Fibroblast of lung (primary cell): Measurements from ENCODE around the gene OTOGL. TPM values are rescaled to one million over a fixed set of nuclear protein-coding genes. Genes with fewer than 3 reads are reported as not detected.

Source experiments
- DNase-seq, 2 donors: peaks; one replicate each; pipeline versions ENCODE4 v3.0.0 to v3.0.0-alpha.2; 2010; ENCODE audit warnings: low read depth in 2 of 2
- H2AFZ ChIP-seq: 2 replicates; pipeline ENCODE4 v1.5.1; 2012; ENCODE audit warnings: low read length, control low read depth, inconsistent platforms
- H3K27ac ChIP-seq: 2 replicates; pipeline ENCODE4 v1.5.1; 2011; ENCODE audit warnings: low read length, control low read depth; ENCODE audit not compliant: insufficient read depth
- H3K27me3 ChIP-seq: 2 replicates; pipeline ENCODE4 v1.5.1; 2011; ENCODE audit warnings: mild to moderate bottlenecking, low read length; ENCODE audit not compliant: control insufficient read depth, insufficient read depth
- H3K36me3 ChIP-seq: 2 replicates; pipeline ENCODE4 v1.5.1; 2011; ENCODE audit warnings: low read length; ENCODE audit not compliant: control insufficient read depth, insufficient read depth
- H3K4me1 ChIP-seq: 2 replicates; pipeline ENCODE4 v1.5.1; 2011; ENCODE audit warnings: low read length; ENCODE audit not compliant: control insufficient read depth, insufficient read depth; ENCODE audit errors: extremely low read depth
- H3K4me2 ChIP-seq: 2 replicates; pipeline ENCODE4 v1.5.1; 2011; ENCODE audit warnings: low read length, control low read depth; ENCODE audit not compliant: insufficient read depth; ENCODE audit errors: extremely low read depth
- H3K4me3 ChIP-seq, 4 experiments: fragments of 200-600 bp in 1 of 4; sonication (generic) in 1 of 4; replicated peaks in 1 of 4; 2 replicates each; pipeline ENCODE4 v1.5.1; 2011 to 2016; ENCODE audit warnings: low read length in 4 of 4, low read depth in 3 of 4, mild to moderate bottlenecking in 3 of 4, control low read depth in 2 of 4, inconsistent platforms in 1 of 4, mixed read lengths in 1 of 4; ENCODE audit not compliant: insufficient read depth in 1 of 4; ENCODE audit errors: control extremely low read depth in 1 of 4
- H3K79me2 ChIP-seq: 2 replicates; pipeline ENCODE4 v1.5.1; 2012; ENCODE audit warnings: mild to moderate bottlenecking, low read length, inconsistent platforms; ENCODE audit not compliant: control insufficient read depth, insufficient read depth
- H3K9ac ChIP-seq: 2 replicates; pipeline ENCODE4 v1.5.1; 2011; ENCODE audit warnings: mild to moderate bottlenecking, low read length, control low read depth; ENCODE audit not compliant: insufficient read depth
- H3K9me3 ChIP-seq: 2 replicates; pipeline ENCODE4 v1.5.1; 2012; ENCODE audit warnings: low read depth, low read length; ENCODE audit not compliant: control insufficient read depth, insufficient read depth
- H4K20me1 ChIP-seq: 2 replicates; pipeline ENCODE4 v1.5.1; 2011; ENCODE audit warnings: low read length; ENCODE audit not compliant: control insufficient read depth, insufficient read depth; ENCODE audit errors: extremely low read depth
- CTCF ChIP-seq, 2 donors: IDR thresholded peaks in 1 of 2; conservative IDR thresholded peaks in 1 of 2; 1 replicate in 1 of 2; 2 replicates in 1 of 2; pipeline ENCODE4 v1.5.1; 2011 to 2012; ENCODE audit warnings: low read length in 2 of 2, control low read depth in 1 of 2, inconsistent platforms in 1 of 2, low read depth in 1 of 2, mild to moderate bottlenecking in 1 of 2
- EZH2 ChIP-seq: IDR thresholded peaks from 2 replicates; pipeline ENCODE4 v1.5.1; 2012; ENCODE audit warnings: low read length, control low read depth, mild to moderate bottlenecking; ENCODE audit errors: missing control alignments
- polyA plus RNA-seq, 2 donors: library from polyadenylated mRNA; depleted of rRNA in 1 of 2; stranded (reverse) in 1 of 2; unstranded in 1 of 2; fragments of >200 nt; gene quantifications; 2 replicates each; pipeline ENCODE4 v1.2.1, GENCODE V29; 2011 to 2012; ENCODE audit warnings: missing spikeins in 1 of 2
- total RNA-seq: library from RNA; depleted of rRNA; stranded (reverse); fragments of >200 nt; gene quantifications from 2 replicates; pipeline ENCODE4 v1.2.1, GENCODE V29; 2014

OTOGL gene
- total and polyA plus RNA-seq, 2 donors (not counting 1 experiment from before 2014, with no cell fraction given) = 0.15 to 0.17 TPM

- no peak overlapping the region for H3K4me3 ChIP-seq
- no peak for TF ChIP-seq EZH2
- no peak for TF ChIP-seq CTCF (conservative IDR thresholded peaks at IDR 0.05 in 1 of 2, IDR thresholded peaks at IDR 0.05 in 1 of 2; ENCODE audit: low read depth in 1 of 2, low read length in 2 of 2)
- no peaks in the 10 kb centered on the region for H3K27me3 ChIP-seq
- no peak overlapping the region for H3K27ac ChIP-seq
- no peak overlapping the region for H2AFZ ChIP-seq
- peak in 1 of 2 donors; percentile 44 for DNase-seq
- no peaks in the 10 kb centered on the region for H3K79me2 ChIP-seq
- no peaks in the 10 kb centered on the region for H3K36me3 ChIP-seq
- no peak overlapping the region for H3K9ac ChIP-seq
- H3K4me1 ChIP-seq = no peaks in the 10 kb centered on the region
- no peak overlapping the region for H3K4me2 ChIP-seq
- H3K9me3 ChIP-seq = no peaks in the 10 kb centered on the region
- H4K20me1 ChIP-seq = no peaks in the 10 kb centered on the region
Measured at GRCh38 chr12:80234667-80235066, 135.3 kb downstream of the OTOGL start.

GRCh38 chr12:80235944-80236343, 136.6 kb downstream of the OTOGL start:
- Histone ChIP-seq H3K79me2 (no peaks in the 10 kb centered on the region), H3K9me3 (no peaks in the 10 kb centered on the region), H3K27me3 (no peaks in the 10 kb centered on the region), H3K4me3 (no peak overlapping the region), H3K9ac (no peak overlapping the region), H3K4me2 (no peak overlapping the region), H2AFZ (no peak overlapping the region), H4K20me1 (no peaks in the 10 kb centered on the region), H3K36me3 (no peaks in the 10 kb centered on the region), H3K27ac (no peak overlapping the region), H3K4me1 (no peaks in the 10 kb centered on the region)
- TF ChIP-seq EZH2 (no peak), CTCF (conservative IDR thresholded peaks at IDR 0.05 in 1 of 2, IDR thresholded peaks at IDR 0.05 in 1 of 2; ENCODE audit: low read depth in 1 of 2, low read length in 2 of 2) (no peak)
- no peak for DNase-seq

GRCh38 chr12:80239867-80240266, 140.5 kb downstream of the OTOGL start:
- no peaks in the 10 kb centered on the region for H3K79me2 ChIP-seq
- H3K4me2 ChIP-seq = no peak overlapping the region
- no peaks in the 10 kb centered on the region for H3K27me3 ChIP-seq
- no peak overlapping the region for H3K9ac ChIP-seq
- DNase-seq = no peak
- H3K36me3 ChIP-seq = no peaks in the 10 kb centered on the region
- H3K9me3 ChIP-seq = no peaks in the 10 kb centered on the region
- TF ChIP-seq EZH2 (no peak), CTCF (conservative IDR thresholded peaks at IDR 0.05 in 1 of 2, IDR thresholded peaks at IDR 0.05 in 1 of 2; ENCODE audit: low read depth in 1 of 2, low read length in 2 of 2) (no peak)
- H2AFZ ChIP-seq = no peak overlapping the region
- no peaks in the 10 kb centered on the region for H3K4me1 ChIP-seq
- no peak overlapping the region for H3K4me3 ChIP-seq
- H4K20me1 ChIP-seq = no peaks in the 10 kb centered on the region
- H3K27ac ChIP-seq = no peak overlapping the region
